Osteoblast (primary cell): ENCODE data around the gene PPCDC. TPM values are rescaled to one million over a fixed set of nuclear protein-coding genes. Genes with fewer than 3 reads are reported as not detected.

Experiments used
- DNase-seq: peaks from one replicate; pipeline ENCODE4 v3.0.0; 2011; ENCODE audit warnings: low spot score, mixed read lengths; ENCODE audit not compliant: insufficient read length; ENCODE audit errors: missing footprints
- H2AFZ ChIP-seq: 2 replicates; pipeline ENCODE4 v1.6.0; 2011; ENCODE audit warnings: mild to moderate bottlenecking, low read length
- H3K27ac ChIP-seq: 2 replicates; pipeline ENCODE4 v1.5.1; 2011; ENCODE audit warnings: mild to moderate bottlenecking, low read depth, low read length, moderate library complexity
- H3K27me3 ChIP-seq: 2 replicates; pipeline ENCODE4 v1.6.0; 2012; ENCODE audit warnings: mild to moderate bottlenecking, control low read depth, inconsistent platforms, low read length, moderate library complexity; ENCODE audit not compliant: insufficient read depth
- H3K36me3 ChIP-seq: 2 replicates; pipeline ENCODE4 v1.5.1; 2011; ENCODE audit warnings: mild to moderate bottlenecking, low read length, control low read depth, moderate library complexity; ENCODE audit not compliant: insufficient read depth
- H3K4me1 ChIP-seq: 2 replicates; pipeline ENCODE4 v1.5.1; 2011; ENCODE audit warnings: mild to moderate bottlenecking, low read length, control low read depth, moderate library complexity; ENCODE audit not compliant: insufficient read depth
- H3K4me2 ChIP-seq: 2 replicates; pipeline ENCODE4 v1.6.0; 2011; ENCODE audit warnings: mild to moderate bottlenecking, low read length; ENCODE audit not compliant: insufficient read depth
- H3K4me3 ChIP-seq: fragments of 200-600 bp; sonication (generic); 3 replicates; pipeline ENCODE4 v1.5.1; 2012; ENCODE audit warnings: mild to moderate bottlenecking, low read length, inconsistent platforms; ENCODE audit not compliant: insufficient read depth
- H3K79me2 ChIP-seq: 2 replicates; pipeline ENCODE4 v1.6.0; 2012; ENCODE audit warnings: mild to moderate bottlenecking, low read length, control low read depth, inconsistent platforms; ENCODE audit not compliant: insufficient read depth
- H3K9me3 ChIP-seq: 2 replicates; pipeline ENCODE4 v1.5.1; 2011; ENCODE audit warnings: low read depth, low read length, control low read depth
- H4K20me1 ChIP-seq: 2 replicates; pipeline ENCODE4 v1.6.0; 2012; ENCODE audit warnings: mild to moderate bottlenecking, low read length, control low read depth; ENCODE audit not compliant: insufficient read depth
- CTCF ChIP-seq: IDR thresholded peaks from 2 replicates; pipeline ENCODE4 v1.5.1; 2011; ENCODE audit warnings: mild to moderate bottlenecking, low read depth, low read length, moderate library complexity; ENCODE audit errors: extremely low read depth
- total RNA-seq: library from RNA; depleted of rRNA; stranded (reverse); fragments of >200 nt; gene quantifications from 2 replicates; pipeline ENCODE4 v1.2.3, GENCODE V29; 2012

PPCDC gene
- total RNA-seq, 1 donor, result 6.5 TPM

- Histone ChIP-seq H2AFZ (peak overlapping the region; percentile 20), H3K9me3 (no peaks in the 10 kb centered on the region), H3K79me2 (peaks cover 10% of the 10 kb centered on the region), H3K4me2 (no peak overlapping the region), H3K4me3 (no peak overlapping the region), H3K27me3 (no peaks in the 10 kb centered on the region), H4K20me1 (no peaks in the 10 kb centered on the region), H3K27ac (no peak overlapping the region), H3K4me1 (peaks cover 6% of the 10 kb centered on the region), H3K36me3 (no peaks in the 10 kb centered on the region)
- no peak for DNase-seq
- no peak for TF ChIP-seq CTCF
These were observed 608 bp upstream of the PPCDC start for GRCh38 chr15:75022783-75023180.

GRCh38 chr15:75023872-75024636 is 664 bp downstream of the PPCDC start:
- DNase-seq, result no peak
- Histone ChIP-seq H3K27me3 (no peaks in the 10 kb centered on the region), H3K4me3 (peak overlapping the region; percentile 100), H3K4me1 (peaks cover 7% of the 10 kb centered on the region), H3K9me3 (no peaks in the 10 kb centered on the region), H3K36me3 (no peaks in the 10 kb centered on the region), H2AFZ (peak overlapping the region; percentile 98), H3K79me2 (peaks cover 10% of the 10 kb centered on the region), H3K4me2 (peak overlapping the region; percentile 99), H3K27ac (peak overlapping the region; percentile 92), H4K20me1 (no peaks in the 10 kb centered on the region)
- TF ChIP-seq CTCF, result no peak

DNA sequence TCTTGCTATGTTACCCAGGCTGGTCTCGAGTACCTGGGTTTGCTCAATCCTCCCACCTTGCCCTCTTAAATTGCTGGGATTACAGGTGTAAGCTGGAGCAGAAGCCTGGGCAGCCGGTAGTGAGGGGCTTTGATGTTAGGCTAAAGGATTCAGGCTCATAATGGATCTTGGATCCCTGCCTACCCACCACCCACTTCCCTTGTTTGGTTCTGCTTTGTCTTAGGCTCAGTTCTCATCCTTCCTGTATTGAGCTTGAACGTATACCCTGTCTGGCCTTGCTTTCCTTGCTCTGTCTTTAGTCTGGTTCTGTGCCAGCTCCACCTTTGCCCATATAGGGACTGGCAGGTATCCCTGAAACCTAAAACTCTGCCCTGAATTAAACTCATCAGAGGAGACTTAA is 1.7 kb downstream of the PPCDC start:
- Histone ChIP-seq H3K36me3 (no peaks in the 10 kb centered on the region), H3K4me3 (no peak overlapping the region), H2AFZ (no peak overlapping the region), H3K9me3 (no peaks in the 10 kb centered on the region), H3K4me2 (no peak overlapping the region), H3K27me3 (no peaks in the 10 kb centered on the region), H3K79me2 (peaks cover 12% of the 10 kb centered on the region), H3K4me1 (peaks cover 17% of the 10 kb centered on the region), H3K27ac (no peak overlapping the region), H4K20me1 (no peaks in the 10 kb centered on the region)
- DNase-seq, result no peak
- no peak for TF ChIP-seq CTCF

DNA sequence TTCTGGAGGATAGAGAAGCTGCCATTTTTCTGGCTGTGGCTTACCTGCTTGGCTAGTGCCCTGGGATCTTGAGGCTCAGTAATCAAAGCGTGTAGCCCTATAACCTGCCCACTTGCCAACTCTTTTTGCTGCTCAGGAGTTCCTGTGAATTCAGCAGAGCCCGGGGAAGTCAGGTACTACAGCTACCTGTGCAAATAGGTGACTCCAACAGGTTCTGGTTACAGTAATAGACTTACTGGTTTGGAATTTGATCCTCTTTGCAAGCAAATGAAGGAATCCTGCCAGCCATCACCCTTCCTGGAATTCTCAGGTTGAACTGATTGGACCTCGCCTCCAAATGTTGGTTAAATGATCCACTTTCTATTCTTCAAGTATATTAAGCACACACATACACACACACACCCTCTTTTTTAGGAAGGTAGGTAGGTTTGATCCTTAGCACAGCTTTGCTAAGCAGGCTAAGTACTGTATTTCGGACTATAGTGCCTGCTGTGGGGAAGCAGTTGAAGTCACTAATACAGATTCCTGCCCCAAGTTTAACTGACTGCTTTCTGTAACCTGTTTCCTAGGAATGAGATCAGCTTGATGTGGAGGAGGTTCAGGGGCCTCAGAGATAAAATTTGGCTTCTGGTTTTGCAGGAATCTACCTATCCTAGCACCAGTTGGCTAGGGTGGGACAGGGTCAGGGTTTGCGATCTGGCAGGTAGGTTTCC is 2.3 kb downstream of the PPCDC start:
- Histone ChIP-seq H3K36me3 (no peaks in the 10 kb centered on the region), H3K27ac (no peak overlapping the region), H3K4me3 (no peak overlapping the region), H3K9me3 (no peaks in the 10 kb centered on the region), H3K27me3 (no peaks in the 10 kb centered on the region), H3K4me1 (peaks cover 20% of the 10 kb centered on the region), H3K4me2 (no peak overlapping the region), H2AFZ (no peak overlapping the region), H4K20me1 (no peaks in the 10 kb centered on the region), H3K79me2 (peaks cover 17% of the 10 kb centered on the region)
- DNase-seq, result no peak
- no peak for TF ChIP-seq CTCF
